ENCODE data around the gene KDM8. TPM values are rescaled to one million over a fixed set of nuclear protein-coding genes. Genes with fewer than 3 reads are reported as not detected.

KDM8 gene
- total RNA-seq, 1 donor from 2014 or later: 9.9 TPM

GRCh38 chr16:27185776-27186130 is 17.6 kb upstream of the KDM8 start:
- TF ChIP-seq CTCF (IDR thresholded peaks at IDR 0.05; ENCODE audit: insufficient read depth, low read length, poor library complexity, severe bottlenecking): no peak
- H3K4me3 ChIP-seq (ENCODE audit: low read depth, low read length): no peak overlapping the region

GRCh38 chr16:27188633-27189032 is 14.7 kb upstream of the KDM8 start:
- H3K4me3 ChIP-seq (ENCODE audit: low read depth, low read length): no peak overlapping the region
- TF ChIP-seq CTCF (IDR thresholded peaks at IDR 0.05; ENCODE audit: insufficient read depth, low read length, poor library complexity, severe bottlenecking): no peak
- H3K27me3 ChIP-seq (ENCODE audit: control insufficient read depth, insufficient read depth, low read length): peaks cover 7% of the 10 kb centered on the region
- no peaks in the 10 kb centered on the region for H3K36me3 ChIP-seq (ENCODE audit: control insufficient read depth, insufficient read depth, low read length)
- DNase-seq (ENCODE audit: low read depth): no peak

More at GRCh38 chr16:27185776-27186130, 17.6 kb upstream of the KDM8 start:
- no peak for DNase-seq (ENCODE audit: low read depth)
- Histone ChIP-seq H3K36me3 (ENCODE audit: control insufficient read depth, insufficient read depth, low read length) (no peaks in the 10 kb centered on the region), H3K27me3 (ENCODE audit: control insufficient read depth, insufficient read depth, low read length) (peaks cover 10% of the 10 kb centered on the region)

GRCh38 chr16:27189335-27189972 is 13.9 kb upstream of the KDM8 start:
- H3K36me3 ChIP-seq (ENCODE audit: control insufficient read depth, insufficient read depth, low read length): no peaks in the 10 kb centered on the region
- DNase-seq (ENCODE audit: low read depth): no peak

GRCh38 chr16:27190316-27190871 is 12.9 kb upstream of the KDM8 start:
- no peak for TF ChIP-seq CTCF (IDR thresholded peaks at IDR 0.05; ENCODE audit: insufficient read depth, low read length, poor library complexity, severe bottlenecking)

More at GRCh38 chr16:27189335-27189972, 13.9 kb upstream of the KDM8 start:
- Histone ChIP-seq H3K27me3 (ENCODE audit: control insufficient read depth, insufficient read depth, low read length) (peaks cover 7% of the 10 kb centered on the region), H3K4me3 (ENCODE audit: low read depth, low read length) (no peak overlapping the region)
- no peak for TF ChIP-seq CTCF (IDR thresholded peaks at IDR 0.05; ENCODE audit: insufficient read depth, low read length, poor library complexity, severe bottlenecking)

GRCh38 chr16:27191352-27191924 is 11.9 kb upstream of the KDM8 start:
- peaks cover 7% of the 10 kb centered on the region for H3K27me3 ChIP-seq (ENCODE audit: control insufficient read depth, insufficient read depth, low read length)
- TF ChIP-seq CTCF (IDR thresholded peaks at IDR 0.05; ENCODE audit: insufficient read depth, low read length, poor library complexity, severe bottlenecking): no peak
- H3K36me3 ChIP-seq (ENCODE audit: control insufficient read depth, insufficient read depth, low read length): no peaks in the 10 kb centered on the region

More at GRCh38 chr16:27190316-27190871, 12.9 kb upstream of the KDM8 start:
- Histone ChIP-seq H3K4me3 (ENCODE audit: low read depth, low read length) (no peak overlapping the region), H3K36me3 (ENCODE audit: control insufficient read depth, insufficient read depth, low read length) (no peaks in the 10 kb centered on the region), H3K27me3 (ENCODE audit: control insufficient read depth, insufficient read depth, low read length) (peaks cover 7% of the 10 kb centered on the region)
- DNase-seq (ENCODE audit: low read depth): no peak

More at GRCh38 chr16:27191352-27191924, 11.9 kb upstream of the KDM8 start:
- DNase-seq (ENCODE audit: low read depth): no peak
- no peak overlapping the region for H3K4me3 ChIP-seq (ENCODE audit: low read depth, low read length)
